HUES64 (cell line): ENCODE results near the gene SOX13.

ENCODE experiments used
- H3K27ac ChIP-seq: 2 replicates; pipeline ENCODE4 v1.7.0; 2013; ENCODE audit warnings: low read depth, low read length, inconsistent platforms
- H3K27me3 ChIP-seq: 2 replicates; pipeline ENCODE4 v1.6.1; 2013; ENCODE audit warnings: mild to moderate bottlenecking, low read length; ENCODE audit not compliant: insufficient read depth
- H3K36me3 ChIP-seq: 2 replicates; pipeline ENCODE4 v1.6.1; 2013; ENCODE audit warnings: mild to moderate bottlenecking, low read length; ENCODE audit not compliant: insufficient read depth
- H3K4me1 ChIP-seq: 2 replicates; pipeline ENCODE4 v1.6.1; 2013; ENCODE audit warnings: mild to moderate bottlenecking, low read length, moderate library complexity; ENCODE audit not compliant: insufficient read depth
- H3K4me3 ChIP-seq: 2 replicates; pipeline ENCODE4 v1.5.1; 2013; ENCODE audit warnings: mild to moderate bottlenecking, low read length, moderate library complexity
- H3K9ac ChIP-seq: 2 replicates; pipeline ENCODE4 v1.6.1; 2013; ENCODE audit warnings: mild to moderate bottlenecking, low read depth, low read length
- H3K9me3 ChIP-seq: 2 replicates; pipeline ENCODE4 v1.6.1; 2013; ENCODE audit warnings: low read depth, low read length; ENCODE audit not compliant: insufficient read depth
- WGBS: fragments of 150-250, 120-280 bp; methylation state at CpG from one replicate; pipeline ENCODE4 v1.1.7; 2013; ENCODE audit warnings: missing lambda C conversion rate; 5-methylcytosine and 5-hydroxymethylcytosine counted together

Gene SOX13

DNA sequence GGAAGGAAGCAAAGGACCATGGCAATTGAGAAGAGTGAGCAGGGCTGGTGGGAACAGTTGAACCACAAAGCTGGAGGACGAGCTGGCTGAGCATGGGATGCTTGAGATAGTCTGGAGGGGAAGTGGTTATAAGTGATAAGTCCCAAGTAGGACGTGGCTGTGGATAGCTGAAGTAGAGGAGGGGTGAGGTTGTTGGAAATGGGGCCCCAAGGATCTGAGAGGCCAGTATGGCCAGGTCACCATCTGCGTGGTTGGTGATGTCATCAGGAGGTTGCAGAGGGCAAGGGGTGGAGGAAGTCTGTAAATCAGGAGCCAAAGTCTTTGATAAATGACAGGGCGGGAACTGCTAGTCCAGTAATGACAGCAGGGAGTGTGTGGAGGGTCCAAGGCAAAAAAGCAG, 104.2 kb downstream of the SOX13 start:
- Histone ChIP-seq H3K9ac (no peak overlapping the region), H3K4me3 (no peak overlapping the region), H3K27me3 (peaks cover 3% of the 10 kb centered on the region; the same call in 1 of the 2 replicates), H3K4me1 (no peaks in the 10 kb centered on the region), H3K27ac (no peak overlapping the region), H3K36me3 (no peaks in the 10 kb centered on the region), H3K9me3 (0 out of 2 replicates have a peak, but pooled peaks cover 5% of the 10 kb centered on the region)
- 78% methylated on average over 4 of the region's 4 CpGs for WGBS
